ENCODE data around the gene PPHLN1.

The PPHLN1 gene

DNA sequence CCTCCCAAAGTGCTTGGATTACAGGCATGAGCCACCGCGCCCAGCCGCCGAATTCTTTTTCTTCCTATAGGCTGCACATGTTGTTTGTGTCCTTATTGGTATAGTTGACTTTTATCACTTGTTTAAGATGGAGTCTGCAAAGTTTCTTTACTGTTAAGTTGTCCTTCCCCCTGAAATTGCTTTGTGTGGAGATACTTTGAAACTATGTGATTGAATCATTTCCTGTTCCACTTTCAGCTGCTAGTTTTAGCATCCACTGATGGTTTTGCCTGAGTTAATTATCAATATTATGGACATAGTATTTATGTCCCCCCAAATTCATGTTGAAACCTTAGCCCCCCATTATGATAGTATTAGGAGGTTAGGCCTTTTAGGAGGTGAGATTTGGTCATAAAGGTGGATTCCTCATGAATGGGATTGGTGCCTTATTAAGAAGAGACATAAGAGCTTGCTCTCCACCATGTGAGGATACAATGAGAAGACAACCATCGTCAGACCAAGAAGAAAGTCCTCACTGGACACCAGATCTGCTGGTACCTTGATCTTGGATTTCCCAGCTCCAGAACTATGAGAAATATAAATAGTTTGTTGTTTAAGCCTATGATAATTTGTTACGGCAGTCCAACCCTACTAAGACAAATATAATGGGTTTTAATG, 34.9 kb downstream of the PPHLN1 start:
- no peak for ATAC-seq
- TF ChIP-seq TCF4 (CRISPR knock-in tag; IDR thresholded peaks at IDR 0.05; ENCODE audit: borderline replicate concordance) (no peak), OSR1 (CRISPR knock-in tag; IDR thresholded peaks at IDR 0.05) (no peak), ZNF8 (CRISPR knock-in tag; IDR thresholded peaks at IDR 0.05) (no peak), CREB5 (CRISPR knock-in tag; IDR thresholded peaks at IDR 0.05; ENCODE audit: low read depth) (no peak), ZFP30 (CRISPR knock-in tag; IDR thresholded peaks at IDR 0.05) (no peak), POU6F1 (CRISPR knock-in tag; IDR thresholded peaks at IDR 0.05; ENCODE audit: borderline replicate concordance, low read depth) (no peak), PPARA (CRISPR knock-in tag; IDR thresholded peaks at IDR 0.05; ENCODE audit: borderline replicate concordance) (no peak), GLIS3 (CRISPR knock-in tag; IDR thresholded peaks at IDR 0.05) (no peak), ZFP3 (CRISPR knock-in tag; IDR thresholded peaks at IDR 0.05) (no peak), CSRNP3 (CRISPR knock-in tag; IDR thresholded peaks at IDR 0.05) (no peak), ISL1 (CRISPR knock-in tag; IDR thresholded peaks at IDR 0.05) (no peak)
- TF ChIP-seq, protein P1, sequence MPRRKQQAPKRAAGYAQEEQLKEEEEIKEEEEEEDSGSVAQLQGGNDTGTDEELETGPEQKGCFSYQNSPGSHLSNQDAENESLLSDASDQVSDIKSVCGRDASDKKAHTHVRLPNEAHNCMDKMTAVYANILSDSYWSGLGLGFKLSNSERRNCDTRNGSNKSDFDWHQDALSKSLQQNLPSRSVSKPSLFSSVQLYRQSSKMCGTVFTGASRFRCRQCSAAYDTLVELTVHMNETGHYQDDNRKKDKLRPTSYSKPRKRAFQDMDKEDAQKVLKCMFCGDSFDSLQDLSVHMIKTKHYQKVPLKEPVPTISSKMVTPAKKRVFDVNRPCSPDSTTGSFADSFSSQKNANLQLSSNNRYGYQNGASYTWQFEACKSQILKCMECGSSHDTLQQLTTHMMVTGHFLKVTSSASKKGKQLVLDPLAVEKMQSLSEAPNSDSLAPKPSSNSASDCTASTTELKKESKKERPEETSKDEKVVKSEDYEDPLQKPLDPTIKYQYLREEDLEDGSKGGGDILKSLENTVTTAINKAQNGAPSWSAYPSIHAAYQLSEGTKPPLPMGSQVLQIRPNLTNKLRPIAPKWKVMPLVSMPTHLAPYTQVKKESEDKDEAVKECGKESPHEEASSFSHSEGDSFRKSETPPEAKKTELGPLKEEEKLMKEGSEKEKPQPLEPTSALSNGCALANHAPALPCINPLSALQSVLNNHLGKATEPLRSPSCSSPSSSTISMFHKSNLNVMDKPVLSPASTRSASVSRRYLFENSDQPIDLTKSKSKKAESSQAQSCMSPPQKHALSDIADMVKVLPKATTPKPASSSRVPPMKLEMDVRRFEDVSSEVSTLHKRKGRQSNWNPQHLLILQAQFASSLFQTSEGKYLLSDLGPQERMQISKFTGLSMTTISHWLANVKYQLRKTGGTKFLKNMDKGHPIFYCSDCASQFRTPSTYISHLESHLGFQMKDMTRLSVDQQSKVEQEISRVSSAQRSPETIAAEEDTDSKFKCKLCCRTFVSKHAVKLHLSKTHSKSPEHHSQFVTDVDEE (CRISPR knock-in tag; IDR thresholded peaks at IDR 0.05), result no peak

DNA sequence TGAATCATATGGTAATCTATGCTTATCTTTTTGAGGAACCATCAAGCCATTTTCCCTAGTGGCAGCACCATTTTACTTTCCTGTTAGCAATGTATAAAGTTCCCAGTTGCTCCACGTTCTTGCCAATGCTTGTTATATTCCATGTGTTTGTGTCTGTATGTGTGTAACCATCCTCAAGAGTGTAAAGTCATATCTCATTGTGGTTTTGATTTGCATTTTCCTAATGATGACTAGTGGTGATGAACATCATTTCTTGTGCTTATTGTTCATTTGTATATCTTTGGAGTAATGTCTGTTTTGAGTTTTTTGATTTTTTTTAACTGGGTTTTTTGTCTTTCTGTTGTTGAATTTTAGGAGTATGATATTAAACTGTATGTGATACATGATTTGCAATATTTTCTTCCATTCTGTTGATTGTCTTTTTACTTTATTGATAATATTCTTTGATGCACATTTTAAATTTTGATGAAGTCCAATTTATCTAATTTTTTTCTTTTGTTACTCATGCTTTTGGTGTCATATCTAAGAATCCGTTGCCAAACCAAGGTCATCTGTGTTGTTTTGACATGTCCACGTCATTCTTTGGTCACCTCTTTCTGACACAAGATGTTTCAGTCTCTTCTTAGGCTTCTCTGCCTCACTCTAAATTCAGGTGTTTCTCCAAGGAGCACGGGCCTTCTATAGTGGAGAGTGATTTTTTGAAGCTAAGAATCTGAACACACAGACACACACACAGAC, 36.1 kb downstream of the PPHLN1 start:
- ATAC-seq, result no peak
- no peak for TF ChIP-seq ZNF70 (CRISPR knock-in tag; IDR thresholded peaks at IDR 0.05)

DNA sequence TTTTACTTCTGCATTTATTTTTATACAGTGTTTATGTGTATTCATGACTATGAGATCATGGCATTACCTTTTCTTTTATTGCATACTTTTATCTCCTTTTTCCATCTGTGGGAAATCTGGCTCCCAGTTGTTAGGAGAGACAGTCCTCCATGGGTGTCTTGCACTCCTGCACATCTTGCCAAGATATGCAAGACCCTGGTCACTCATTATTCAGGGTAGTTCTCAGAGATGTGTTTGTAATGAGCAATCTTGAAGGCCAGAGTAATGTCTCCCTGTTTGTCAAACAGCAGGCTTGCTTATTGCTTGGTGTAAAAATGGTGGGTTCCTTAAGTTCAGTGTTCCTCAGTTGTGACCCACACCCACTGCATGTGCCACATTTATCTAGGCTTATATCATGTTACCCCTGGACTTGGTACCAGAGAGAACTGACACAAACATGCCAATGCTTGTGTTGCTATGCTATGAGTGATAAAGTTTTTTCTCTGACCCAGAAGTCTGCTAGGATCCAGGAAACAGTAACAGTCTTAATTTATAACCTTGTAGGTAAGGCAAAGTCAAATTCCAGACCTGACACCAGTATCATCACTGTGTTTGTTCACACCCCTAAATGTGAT, 36.8 kb downstream of the PPHLN1 start:
- ATAC-seq, result no peak
- TF ChIP-seq CSRNP3 (CRISPR knock-in tag; IDR thresholded peaks at IDR 0.05) (no peak), TCF4 (CRISPR knock-in tag; IDR thresholded peaks at IDR 0.05; ENCODE audit: borderline replicate concordance) (no peak)

DNA sequence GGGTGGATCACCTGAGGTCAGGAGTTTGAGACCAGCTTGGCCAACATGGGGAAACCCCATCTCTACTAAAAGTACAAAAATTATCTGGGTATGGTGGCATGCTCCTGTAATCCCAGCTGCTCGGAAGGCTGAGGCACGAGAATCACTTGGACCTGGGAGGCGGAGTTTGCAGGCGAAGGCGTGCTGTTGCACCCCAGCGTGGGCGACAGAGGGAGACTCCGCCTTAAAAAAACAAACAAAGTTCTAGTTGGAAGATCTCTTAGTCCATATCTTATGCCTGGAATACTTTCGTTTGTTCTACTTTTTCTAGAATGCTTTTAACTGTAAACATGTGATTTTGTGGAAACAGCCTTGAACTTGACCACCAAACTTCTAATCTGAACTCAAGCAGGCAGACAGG, 38.7 kb downstream of the PPHLN1 start:
- no peak for ATAC-seq
- TF ChIP-seq GLIS3 (CRISPR knock-in tag; IDR thresholded peaks at IDR 0.05), result no peak
- TF ChIP-seq PPARA (CRISPR knock-in tag; IDR thresholded peaks at IDR 0.05; ENCODE audit: borderline replicate concordance), result no peak
- no peak for TF ChIP-seq CREB5 (CRISPR knock-in tag; IDR thresholded peaks at IDR 0.05; ENCODE audit: low read depth)
- TF ChIP-seq ZNF565 (CRISPR knock-in tag; conservative IDR thresholded peaks at IDR 0.05; ENCODE audit: low read depth), result no peak
- no peak for TF ChIP-seq POU6F1 (CRISPR knock-in tag; IDR thresholded peaks at IDR 0.05; ENCODE audit: borderline replicate concordance, low read depth)
- no peak for TF ChIP-seq ISL1 (CRISPR knock-in tag; IDR thresholded peaks at IDR 0.05)
- no peak for TF ChIP-seq SNAI2 (CRISPR knock-in tag; IDR thresholded peaks at IDR 0.05)
- TF ChIP-seq ZFP30 (CRISPR knock-in tag; IDR thresholded peaks at IDR 0.05), result no peak
- no peak for TF ChIP-seq ARNTL (CRISPR knock-in tag; IDR thresholded peaks at IDR 0.05; ENCODE audit: borderline replicate concordance, low read depth)
- TF ChIP-seq, protein P2, sequence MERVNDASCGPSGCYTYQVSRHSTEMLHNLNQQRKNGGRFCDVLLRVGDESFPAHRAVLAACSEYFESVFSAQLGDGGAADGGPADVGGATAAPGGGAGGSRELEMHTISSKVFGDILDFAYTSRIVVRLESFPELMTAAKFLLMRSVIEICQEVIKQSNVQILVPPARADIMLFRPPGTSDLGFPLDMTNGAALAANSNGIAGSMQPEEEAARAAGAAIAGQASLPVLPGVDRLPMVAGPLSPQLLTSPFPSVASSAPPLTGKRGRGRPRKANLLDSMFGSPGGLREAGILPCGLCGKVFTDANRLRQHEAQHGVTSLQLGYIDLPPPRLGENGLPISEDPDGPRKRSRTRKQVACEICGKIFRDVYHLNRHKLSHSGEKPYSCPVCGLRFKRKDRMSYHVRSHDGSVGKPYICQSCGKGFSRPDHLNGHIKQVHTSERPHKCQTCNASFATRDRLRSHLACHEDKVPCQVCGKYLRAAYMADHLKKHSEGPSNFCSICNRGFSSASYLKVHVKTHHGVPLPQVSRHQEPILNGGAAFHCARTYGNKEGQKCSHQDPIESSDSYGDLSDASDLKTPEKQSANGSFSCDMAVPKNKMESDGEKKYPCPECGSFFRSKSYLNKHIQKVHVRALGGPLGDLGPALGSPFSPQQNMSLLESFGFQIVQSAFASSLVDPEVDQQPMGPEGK (CRISPR knock-in tag; IDR thresholded peaks at IDR 0.05; ENCODE audit: borderline replicate concordance), result no peak
- TF ChIP-seq BACH2 (CRISPR knock-in tag; IDR thresholded peaks at IDR 0.05; ENCODE audit: borderline replicate concordance), result no peak

All from SK-N-SH treated with all-trans-retinoic acid at 6 μM for 48 hours (cell line).